DMS53 (cell line): ENCODE results near the gene STAT3.
"Not testable (repeated sequence)": the region's sequence is repeated elsewhere in the genome, so short reads cannot be mapped to it uniquely, and the experiment has no call there.

Experiments
- DNase-seq: peaks from one replicate; lab custom pipeline; 2025; lab: John Stamatoyannopoulos, UW

Gene STAT3

DNA sequence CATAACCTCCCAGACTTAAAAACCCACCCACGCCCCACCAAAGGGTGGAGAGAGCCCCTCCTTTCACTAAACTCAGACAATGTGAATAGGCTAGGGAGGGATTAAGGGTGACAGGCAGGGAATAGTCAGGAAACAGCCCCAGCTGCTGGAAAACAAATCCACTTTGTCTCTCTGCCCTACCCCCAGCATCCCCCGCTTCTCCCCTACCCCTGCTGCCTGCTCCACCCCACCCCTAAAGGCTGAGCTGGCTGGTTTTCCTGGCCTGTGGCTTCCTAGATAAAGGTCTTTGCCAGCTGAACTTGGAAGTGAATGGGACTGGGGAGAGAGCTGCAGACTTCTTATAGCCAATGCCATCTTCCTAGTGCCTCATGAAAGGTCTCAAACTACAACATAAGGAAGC, 19.8 kb upstream of the STAT3 start:
- no peak for DNase-seq

DNA sequence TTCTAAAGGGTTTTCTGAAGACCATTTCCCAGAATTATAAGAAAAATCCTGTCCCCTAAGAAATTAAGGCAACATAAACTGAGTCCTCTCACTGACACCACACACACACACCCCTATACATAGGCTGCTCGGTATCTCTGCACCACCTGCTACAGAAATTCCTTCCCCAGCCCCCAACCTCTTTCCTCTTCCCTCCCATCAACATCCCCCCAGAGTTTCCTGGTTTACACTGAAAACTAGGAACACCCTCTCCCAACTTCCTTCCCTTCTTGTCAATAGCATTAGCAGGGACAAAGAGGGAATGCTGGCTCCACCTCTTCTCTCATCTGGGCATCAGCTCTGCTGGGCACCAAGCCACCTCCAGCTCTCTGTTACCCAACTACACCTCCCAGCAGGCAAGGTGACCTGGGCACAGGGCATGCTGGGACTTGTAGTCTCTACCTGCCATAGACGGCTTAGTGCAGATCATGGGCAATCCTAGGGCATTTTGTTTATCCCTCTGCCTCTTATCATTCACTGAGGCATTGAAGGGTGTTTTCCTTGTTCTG, 19.1 kb upstream of the STAT3 start:
- DNase-seq: peak; percentile 94

DNA sequence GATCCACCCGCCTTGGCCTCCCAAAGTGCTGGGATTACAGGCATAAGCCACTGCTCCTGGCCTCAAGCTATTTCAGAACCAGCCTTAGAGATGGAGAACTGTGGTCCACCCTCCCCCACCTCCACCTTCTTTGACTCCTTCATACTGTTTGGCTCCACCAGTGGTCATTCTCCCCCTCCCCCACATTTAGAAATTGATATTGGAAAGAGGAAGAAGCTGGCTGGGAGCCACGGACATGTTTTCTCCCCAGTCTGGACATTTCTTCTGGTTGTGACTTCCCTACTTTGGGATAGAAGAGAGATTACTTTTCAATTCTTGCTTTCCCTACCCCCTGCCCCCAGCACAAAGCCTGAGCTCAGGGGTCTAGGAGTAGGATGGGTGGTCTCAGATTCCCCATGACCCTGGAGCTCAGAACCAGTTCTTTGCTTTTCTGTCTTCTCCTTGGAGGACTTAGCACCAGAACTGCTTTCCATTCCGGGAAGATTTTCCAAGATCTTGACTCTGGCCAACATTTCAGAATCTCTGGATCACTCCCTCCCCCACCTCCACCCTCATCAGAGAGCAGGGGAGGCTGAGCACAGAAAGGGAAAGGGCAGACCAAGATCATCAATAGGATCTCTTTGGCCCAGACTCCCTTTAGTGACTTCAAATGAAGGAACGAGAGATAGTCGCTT, 18.5 kb upstream of the STAT3 start:
- no peak for DNase-seq

DNA sequence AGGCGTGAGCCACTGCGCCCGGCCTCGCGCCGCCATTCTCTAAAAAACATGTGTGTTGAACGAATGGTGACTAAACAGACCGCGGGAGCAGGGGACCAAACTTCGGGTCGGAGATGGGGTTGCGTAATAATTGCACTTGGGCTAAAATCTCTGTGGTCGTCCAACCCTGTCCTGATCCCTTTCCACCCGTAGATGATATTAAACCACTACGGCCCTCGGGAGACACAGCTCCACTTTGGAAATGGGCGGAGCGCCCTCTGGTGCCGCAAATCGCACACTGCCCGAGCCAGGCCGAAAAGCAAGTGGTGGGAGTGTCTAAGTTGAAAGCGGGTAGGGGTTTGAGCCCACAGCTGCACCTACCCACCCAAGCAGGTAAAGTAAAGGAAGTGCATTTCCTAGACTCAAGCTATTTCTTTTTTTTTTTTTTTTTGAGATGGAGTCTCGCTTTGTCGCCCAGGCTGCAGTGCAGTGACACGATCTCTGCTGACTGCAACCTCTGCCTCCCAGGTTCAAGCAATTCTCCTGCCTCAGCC, 17.8 kb upstream of the STAT3 start:
- peak; percentile 91 for DNase-seq

DNA sequence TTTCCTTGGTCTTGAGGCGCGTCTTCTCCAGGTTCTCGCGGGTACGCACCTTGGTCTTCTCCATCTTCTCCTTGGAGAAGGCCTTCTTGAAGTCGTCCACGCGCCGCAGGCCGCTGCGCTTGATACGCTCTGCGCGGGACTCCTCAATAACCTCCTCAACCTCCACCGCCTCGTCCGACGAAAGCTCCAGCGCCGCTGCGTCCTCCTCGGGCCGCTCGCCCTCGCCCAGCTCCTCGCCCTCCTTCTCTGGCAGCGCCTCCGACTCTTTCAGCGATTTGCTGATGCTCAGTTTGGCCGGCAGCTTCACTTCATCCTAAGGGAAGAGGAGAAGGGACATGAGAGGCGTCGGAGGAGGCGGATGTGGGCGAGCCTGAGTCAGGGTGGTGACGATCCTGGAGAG, 16.8 kb upstream of the STAT3 start:
- DNase-seq: no peak

DNA sequence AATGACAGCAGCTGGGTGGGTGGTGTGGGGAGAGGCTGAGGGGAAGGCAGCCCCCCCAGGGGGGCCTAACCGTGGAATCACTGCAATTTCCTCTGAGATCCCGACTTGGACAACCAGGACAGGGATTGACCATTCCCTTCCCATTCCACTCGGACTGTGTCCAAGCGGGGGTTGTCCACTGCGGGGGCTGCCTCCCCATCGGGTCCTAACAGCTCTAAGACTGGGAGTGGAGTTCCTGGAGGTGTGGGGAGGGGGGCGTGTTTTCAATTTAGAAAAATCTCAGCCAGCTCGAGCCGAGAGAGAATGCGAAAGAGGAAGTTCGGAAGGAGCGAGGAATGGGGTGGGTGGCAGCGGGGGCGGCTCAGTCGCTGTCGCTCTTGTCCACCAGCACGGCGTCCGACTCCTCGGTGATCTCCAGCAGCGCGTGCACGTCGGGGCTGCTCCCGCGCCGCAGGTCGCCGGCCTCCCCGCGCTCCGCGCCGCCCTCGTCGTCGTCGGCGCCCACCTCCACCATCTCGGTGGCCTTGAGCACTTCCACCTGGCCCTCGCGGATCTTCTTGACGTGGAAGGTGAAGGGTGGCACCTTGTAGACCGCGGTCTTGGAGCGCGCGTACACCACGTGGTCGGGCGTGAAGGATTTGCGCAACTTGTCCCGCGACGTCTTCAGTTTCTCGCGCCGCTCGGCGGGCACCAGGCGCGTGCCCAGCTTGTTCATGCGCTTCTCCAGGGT, 16.2 kb upstream of the STAT3 start:
- DNase-seq: no peak

DNA sequence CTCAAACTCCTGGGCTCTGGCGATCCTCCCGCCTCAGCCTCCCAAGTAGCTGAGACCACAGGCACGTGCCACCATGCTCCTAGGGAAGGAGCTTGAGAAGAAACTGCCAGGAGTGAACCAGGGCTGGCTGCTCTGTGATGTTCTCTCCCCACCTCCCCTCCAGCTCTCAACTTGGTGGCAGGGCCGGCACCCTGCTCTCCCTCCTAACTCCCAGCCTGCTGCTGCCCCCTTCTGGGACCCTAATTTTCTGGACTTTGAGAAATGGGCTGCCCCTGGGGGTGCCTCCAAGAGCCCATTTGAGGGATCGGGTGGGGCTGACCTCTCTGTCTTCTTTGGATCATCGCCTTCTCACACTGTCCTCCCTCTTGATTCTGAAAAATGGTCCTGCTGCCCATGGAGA, 14.9 kb upstream of the STAT3 start:
- peak; percentile 28 for DNase-seq

DNA sequence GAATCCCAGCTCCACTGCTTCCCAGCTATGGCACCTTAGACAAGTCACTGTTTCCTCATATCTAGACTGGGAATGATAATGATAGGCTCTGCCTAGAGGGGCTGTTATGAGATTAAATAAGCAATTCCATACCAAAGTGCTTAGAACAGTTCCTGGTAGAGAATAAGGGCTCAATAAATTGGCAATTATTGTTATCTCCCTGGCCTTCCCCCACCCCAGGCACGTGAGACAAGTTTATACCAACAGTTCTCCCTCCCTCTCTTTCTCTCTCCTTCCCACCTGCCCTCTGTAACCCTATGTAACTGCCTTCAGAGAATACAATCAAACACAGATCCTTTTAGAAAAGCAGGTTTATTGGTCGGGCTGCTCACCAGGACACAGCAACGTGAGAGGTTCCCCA, 13.9 kb upstream of the STAT3 start:
- no peak for DNase-seq

DNA sequence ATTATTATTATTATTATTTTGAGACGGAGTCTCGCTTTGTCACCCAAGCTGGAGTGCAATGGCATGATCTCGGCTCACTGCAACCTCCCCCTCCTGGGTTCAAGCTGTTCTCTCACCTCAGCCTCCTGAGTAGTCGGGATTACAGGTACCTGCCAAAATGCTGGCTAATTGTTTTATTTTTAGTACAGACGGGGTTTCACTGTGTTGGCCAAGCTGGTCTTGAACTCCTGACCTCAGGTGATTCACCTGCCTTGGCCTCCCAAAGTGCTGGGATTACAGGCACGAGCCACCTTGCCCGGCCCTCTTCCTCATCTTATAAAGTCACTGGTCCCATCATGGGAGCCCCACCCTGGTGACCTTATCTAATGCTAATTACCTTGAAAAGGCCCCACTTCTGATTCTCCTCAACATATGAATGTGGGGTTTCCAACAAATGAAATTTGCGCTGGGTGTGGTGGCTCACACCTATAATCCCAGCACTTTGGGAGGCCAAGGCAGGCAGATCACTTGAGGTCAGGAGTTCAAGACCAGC, 12.7 kb upstream of the STAT3 start:
- DNase-seq: not testable (repeated sequence)

DNA sequence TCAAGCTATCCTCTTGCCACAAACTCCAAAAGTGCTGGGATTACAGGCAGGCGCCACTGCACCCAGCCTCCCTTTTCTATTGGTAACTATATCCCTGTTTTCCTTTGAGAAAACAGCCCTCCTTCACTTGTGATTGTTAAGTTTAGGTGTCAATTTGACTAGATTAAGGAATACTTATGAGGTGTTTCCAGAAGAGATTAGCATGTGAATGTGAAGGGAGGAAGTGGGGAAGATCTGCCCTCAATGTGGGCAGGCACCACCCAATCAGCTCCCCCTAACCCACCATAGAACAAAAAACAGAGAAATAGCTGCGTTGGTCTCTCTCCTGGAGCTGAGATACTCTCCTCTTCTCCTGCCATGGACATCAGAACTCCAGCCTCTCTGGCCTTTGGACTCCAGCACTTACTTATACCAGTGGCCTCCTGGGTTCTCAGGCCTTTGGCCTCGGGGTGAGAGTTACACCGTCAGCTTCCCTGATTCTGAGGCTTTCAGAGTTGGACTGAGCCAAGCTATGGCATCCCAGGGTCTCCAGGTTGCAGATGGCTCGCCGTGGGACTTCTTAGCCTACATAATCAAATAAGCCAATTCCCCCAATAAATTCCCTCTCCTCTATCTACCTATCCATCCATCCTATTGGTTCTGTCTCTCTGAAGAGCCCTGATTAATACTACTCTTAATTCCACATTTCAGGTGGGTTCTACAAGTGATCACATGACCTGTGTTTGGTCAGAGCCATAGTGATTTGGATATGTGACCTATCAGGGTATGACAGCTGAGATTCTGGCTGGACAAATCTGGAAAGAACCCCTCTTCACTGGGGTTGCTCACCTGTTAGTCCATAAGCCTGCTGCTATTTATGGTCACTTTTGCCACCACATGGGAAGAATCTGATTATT, 12.0 kb upstream of the STAT3 start:
- no peak for DNase-seq

DNA sequence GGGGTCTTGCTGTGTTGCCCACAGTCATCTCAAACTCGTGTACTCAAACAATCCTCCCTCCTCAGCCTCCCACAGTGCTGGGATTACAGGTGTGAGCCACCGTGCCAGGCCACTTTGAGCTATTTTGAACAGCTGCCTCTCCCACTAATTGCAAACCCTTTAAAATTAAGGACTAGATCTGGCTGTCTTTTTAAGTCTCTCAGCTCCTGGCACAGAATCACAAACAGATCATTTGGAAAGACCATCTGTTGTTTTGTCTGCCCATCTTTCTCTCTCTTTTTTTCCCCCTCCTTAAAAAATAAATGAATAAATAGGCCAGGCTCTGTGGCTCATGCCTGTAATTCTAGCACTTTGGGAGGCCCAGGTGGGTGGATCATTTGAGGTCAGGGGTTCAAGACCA, 10.9 kb upstream of the STAT3 start:
- no peak for DNase-seq

DNA sequence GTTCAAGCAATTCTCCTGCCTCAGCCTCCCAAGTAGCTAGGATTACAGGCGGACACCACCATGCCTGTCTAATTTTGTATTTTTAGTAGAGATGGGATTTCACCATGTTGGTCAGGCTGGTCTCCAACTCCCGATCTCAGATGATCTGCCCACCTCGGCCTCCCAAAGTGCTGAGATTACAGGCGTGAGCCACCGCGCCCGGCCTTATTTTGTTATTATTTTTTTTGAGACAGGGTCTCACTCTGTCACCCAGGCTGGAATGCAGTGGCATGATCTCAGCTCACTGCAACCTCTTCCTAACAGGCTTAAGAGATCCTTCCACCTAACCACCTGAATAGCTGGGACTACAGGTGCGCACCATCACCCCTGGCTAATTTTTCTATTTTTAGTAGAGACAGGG, 7.4 kb upstream of the STAT3 start:
- DNase-seq: not testable (repeated sequence)

DNA sequence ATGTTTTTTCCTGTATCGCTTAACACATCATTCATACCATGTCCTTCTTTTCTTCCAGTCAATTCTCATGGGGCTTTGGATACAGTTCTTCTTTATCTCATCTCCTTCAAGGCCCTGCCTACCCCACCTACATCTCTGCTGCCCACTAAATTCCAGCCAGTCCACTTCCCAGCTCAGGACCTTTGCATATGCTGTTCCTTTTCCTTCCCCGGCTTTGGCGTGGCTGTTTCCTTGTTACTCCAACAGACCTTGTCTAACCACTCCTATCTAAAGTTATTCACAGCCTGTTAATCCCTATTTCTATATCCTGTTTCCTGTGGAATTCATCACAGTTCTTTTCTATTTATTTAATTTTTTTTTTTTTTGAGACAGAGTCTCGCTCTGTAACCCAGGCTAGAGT, 6.6 kb upstream of the STAT3 start:
- DNase-seq: no peak

DNA sequence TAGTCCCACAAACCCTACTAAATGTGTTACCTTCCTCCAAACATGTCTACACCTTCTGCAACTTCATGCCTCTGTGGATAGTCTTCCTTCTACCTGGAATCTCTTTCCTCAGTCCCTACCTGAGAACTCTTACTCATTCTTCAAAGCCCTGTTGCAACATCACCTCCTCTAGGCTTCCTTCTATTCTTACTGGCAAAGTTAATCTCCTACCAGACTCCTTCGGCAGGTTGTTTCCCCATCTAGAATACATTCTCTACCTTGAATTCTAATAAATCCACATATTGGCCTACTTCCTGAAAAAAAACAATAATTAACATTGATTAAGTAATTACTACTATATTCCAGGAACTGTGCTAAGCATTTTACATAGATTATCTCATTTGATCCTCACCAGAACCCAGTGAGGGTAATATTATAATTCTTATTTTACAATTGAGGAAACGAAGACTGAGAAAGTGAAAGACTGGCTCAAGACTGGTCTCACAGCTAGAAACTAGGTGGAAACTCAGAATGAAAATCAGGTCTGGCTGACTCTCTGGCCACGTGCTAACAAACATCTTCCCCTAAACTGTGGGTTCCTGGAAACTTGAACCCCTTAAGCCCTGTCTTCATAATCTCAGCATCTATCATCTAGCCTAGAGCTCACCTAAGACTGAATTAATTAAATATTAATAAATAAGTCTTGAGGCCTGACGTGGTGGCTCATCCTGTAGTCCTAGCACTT, 4.6 kb upstream of the STAT3 start:
- DNase-seq: no peak

DNA sequence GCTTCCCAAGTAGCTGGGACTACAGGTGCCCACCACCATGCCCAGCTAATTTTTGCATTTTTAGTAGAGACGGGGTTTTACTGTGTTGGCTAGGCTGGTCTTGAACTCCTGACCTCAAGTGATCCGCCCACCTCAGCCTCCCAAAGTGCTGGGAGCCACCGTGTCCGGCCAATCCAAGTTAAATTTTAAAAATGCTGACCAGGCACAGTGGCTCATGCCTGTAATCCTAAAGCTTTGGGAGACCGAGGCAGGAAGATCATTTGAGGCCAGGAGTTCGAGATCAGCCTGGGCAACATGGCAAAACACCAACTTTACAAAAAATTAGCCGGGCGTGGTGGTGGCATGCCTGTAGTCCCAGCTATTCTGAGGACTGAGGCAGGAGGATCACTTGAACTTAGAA, 3.2 kb upstream of the STAT3 start:
- DNase-seq: not testable (repeated sequence)

DNA sequence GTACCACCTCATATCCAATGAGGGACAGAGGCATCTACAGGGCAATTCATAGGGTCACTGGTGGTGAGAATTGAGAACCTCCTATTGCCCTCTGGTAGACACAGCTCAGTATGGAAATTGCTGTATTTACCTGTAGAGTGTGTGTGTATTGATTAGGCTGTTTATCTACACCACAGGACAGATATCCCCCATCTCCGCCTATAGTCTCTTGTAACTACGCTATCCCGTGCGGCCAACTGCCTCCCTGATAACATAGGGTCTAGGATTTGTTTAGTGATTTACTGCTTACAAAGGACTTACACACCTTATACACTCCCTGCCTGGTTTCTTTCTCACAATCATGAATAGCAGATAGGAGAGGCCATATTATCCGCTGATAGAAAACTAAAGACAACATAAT, 1.7 kb upstream of the STAT3 start:
- DNase-seq: peak; percentile 32

DNA sequence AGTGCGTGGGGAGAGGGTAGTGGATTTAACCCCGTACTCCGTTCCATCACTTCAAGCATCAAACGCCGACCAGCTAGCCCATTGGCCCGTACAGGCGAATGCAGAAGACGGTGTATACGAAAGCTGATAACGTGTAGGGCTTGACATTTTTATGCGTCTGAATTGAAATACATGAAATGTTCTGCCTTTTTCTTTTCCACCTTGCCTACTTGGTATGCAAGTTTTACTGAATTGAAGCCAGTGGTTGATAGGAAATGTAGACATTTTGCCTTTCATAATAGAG, 834 bp upstream of the STAT3 start:
- DNase-seq: no peak

DNA sequence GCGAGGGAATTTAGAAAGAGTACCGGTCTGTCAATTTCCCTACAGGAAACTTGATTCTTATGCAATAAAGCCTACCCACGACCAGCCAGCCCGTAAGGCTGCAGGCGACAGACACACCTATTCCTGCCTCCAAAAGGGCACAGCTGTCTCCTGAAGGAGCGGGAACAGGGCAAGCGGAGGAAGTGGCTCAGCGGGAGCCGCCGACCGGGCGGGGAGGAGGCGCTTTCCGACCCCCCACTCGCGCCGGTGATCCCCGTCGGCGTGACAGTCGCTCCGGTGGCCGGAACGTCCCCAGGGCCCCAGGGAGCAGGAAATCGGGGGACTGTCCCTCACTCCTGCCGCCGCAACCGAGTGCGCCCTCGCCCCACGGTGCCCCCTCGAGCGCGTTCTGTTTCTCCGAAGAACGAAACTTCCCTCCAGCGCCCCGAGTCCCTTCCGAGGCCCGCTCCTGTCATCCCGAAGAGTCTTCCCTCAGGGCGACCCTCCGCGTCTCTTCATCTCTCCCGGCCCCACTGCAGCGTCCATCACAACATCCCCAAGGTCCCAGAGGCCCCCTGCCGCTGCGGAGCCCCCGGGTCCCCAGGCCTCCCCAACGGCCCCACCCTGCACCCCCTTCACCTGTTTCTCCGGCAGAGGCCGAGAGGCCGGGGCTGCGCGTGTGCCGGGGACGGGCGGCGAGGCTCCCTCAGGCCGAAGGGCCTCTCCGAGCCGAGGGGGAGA, 421 bp downstream of the STAT3 start:
- DNase-seq: peak; percentile 78

DNA sequence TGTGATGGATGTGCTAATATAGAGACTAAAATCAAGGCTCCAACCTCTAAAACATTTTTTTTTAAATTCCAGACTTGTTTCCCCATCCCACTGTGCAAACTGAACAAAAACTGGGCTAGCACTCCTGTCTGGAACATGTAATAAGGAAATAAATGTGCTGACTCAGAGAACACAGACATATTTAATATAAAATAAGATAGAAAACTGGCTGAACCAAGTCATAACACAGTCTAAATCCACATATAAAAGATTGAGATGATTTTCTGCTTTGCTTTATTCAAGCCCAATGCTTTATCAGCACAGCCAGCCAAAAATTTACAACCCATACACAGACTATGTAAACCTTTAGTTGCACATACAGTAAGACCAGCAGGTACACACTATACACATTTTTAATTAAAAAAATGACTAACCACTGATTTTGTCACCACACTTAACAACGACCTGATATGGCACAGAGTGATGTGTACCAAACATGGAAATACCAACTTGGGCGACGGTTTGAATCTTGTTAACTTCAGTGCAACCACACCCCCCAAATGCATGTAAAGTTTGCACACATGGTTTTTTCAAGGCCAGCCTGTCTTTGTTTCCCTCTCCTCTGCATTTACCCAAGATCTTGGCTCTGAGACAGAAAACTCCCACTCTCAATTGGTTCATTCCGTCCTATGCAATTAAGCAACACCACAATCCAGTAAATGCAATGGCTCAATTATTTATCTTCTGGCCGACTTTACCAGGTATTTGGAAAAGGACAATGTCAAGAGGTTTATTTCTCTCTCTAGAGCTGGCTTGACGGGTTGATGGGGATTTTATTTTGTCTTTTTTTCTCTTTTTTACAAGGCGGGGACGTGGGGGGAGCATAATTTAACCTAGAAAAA, 1.2 kb downstream of the STAT3 start:
- peak; percentile 38 for DNase-seq

DNA sequence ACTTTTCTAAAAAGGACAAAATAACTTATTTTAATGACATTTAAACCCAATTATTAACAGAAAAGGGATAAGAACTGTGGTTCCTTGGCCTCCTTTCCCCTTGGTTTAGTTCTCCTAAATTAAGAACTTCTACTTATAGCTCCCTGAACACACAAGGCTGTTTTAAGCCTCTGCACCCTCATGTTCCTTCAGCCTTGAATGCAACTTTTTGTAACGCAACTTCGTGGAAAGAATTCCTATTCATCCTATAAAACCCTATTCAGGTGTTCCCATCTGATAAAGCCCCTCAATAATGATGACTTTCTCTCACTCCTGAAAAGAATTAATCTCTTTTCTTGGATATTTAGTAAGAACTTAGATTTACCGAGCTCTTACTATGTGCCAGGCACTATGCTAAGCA, 6.3 kb downstream of the STAT3 start:
- DNase-seq: no peak
